ENCODE data around the gene CSMD2.

CSMD2 gene

DNA sequence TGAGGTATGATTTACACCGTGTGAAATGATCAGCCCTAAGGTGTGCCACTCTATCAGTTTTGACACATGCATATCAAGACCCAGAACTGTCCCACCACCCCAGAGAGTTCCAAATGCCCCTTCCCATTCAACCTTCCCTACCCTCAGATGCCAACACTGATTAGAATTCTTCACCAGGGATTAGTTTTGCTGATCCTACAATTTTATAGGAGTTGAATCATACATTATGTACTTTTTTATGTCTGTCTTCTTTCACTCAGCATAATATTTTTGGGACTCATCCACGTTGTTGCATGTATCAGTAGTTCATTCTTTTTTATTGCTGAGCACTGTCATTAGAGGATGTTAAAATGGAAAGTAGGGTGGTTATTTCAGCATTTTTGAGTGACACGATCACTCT is 514.3 kb downstream of the CSMD2 start:
- Mint-ChIP-seq H3K4me1 (no peaks in the 10 kb centered on the region), H3K27me3 (peaks cover 9% of the 10 kb centered on the region), H3K9me3 (peaks cover 2% of the 10 kb centered on the region), H3K36me3 (no peaks in the 10 kb centered on the region), H3K4me3 (no peak overlapping the region), H3K27ac (no peak overlapping the region)
- DNase-seq (ENCODE audit: low spot score in 2 of 2), result no peak
- ATAC-seq (ENCODE audit: low read depth), result no peak

- Mint-ChIP-seq H3K4me3 (no peak overlapping the region), H3K4me1 (no peaks in the 10 kb centered on the region), H3K27ac (no peak overlapping the region), H3K27me3 (peaks cover 11% of the 10 kb centered on the region), H3K36me3 (no peaks in the 10 kb centered on the region), H3K9me3 (peaks cover 2% of the 10 kb centered on the region)
- ATAC-seq (ENCODE audit: low read depth), result no peak
- DNase-seq (ENCODE audit: low spot score in 2 of 2), result no peak
These were observed 515.3 kb downstream of the CSMD2 start for GRCh38 chr1:33649759-33650158.

DNA sequence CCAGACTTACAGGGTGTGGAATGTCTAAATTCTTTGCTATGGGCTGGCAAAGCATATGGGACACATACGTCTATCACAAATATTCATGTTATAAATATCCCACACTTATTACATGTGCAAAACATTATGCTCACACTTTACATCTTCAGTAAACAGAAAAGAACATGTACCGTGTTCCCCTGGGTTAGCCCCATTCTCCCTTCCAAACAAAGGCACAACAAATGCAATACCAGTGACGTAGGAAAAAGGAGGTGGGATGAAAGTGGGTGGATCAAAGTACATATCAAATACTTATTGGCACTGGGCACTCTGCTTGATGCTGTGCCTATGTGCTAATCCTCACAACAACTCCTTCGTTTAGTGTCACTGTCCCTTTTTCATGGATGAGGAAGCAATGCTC is 521.8 kb downstream of the CSMD2 start:
- H3K4me3 Mint-ChIP-seq, result no peak overlapping the region
- ATAC-seq (ENCODE audit: low read depth) (no peak), DNase-seq (ENCODE audit: low spot score in 2 of 2) (no peak)
- H3K36me3 Mint-ChIP-seq, result no peaks in the 10 kb centered on the region
- no peak overlapping the region for H3K27ac Mint-ChIP-seq
- H3K4me1 Mint-ChIP-seq, result no peaks in the 10 kb centered on the region
- H3K27me3 Mint-ChIP-seq, result peaks cover 24% of the 10 kb centered on the region
- peaks cover 2% of the 10 kb centered on the region for H3K9me3 Mint-ChIP-seq

DNA sequence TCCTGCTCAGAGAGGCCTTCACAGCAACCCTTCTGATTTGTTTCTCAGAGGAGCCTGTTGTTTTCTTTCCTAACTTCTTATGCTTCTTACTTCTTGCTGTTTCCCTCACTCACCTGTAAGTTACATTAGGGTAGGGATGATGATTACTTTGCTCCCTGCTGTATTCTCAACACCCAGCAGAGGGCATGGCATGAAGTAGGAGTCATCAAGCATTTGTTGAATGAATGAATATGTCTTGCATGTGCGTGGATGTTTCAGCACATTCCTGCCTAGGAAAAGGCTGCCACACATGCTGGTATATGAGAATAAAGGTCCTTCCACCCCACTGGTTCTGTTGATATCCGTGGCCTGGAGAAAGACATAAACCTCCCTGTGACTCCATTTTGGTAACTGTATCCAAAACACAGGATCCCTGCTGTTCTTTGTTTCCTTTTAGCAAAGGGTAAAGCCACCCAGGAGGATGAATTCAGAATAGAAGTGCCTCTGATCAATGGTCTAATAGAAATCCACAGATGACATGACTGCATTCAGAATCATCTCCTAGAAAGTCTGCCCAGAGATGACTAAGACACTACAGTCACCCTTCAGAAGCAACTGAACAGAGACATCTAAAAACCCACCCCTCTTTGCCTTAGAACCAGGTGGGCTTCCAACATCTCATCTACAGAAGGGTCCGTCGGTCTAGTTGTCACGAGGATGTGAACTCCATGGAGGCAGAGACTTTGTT is 523.8 kb downstream of the CSMD2 start:
- no peak overlapping the region for H3K4me3 Mint-ChIP-seq

GRCh38 chr1:33640114-33640660 is 524.8 kb downstream of the CSMD2 start:
- H3K9me3 Mint-ChIP-seq, result no peaks in the 10 kb centered on the region
- H3K27me3 Mint-ChIP-seq, result peaks cover 18% of the 10 kb centered on the region
- no peaks in the 10 kb centered on the region for H3K4me1 Mint-ChIP-seq
- no peak overlapping the region for H3K27ac Mint-ChIP-seq
- H3K4me3 Mint-ChIP-seq, result no peak overlapping the region
- no peak for DNase-seq (ENCODE audit: low spot score in 2 of 2)
- no peak for ATAC-seq (ENCODE audit: low read depth)
- H3K36me3 Mint-ChIP-seq, result no peaks in the 10 kb centered on the region

More for the DNA sequence above, 523.8 kb downstream of the CSMD2 start:
- Mint-ChIP-seq H3K4me1 (no peaks in the 10 kb centered on the region), H3K27me3 (peaks cover 24% of the 10 kb centered on the region), H3K9me3 (no peaks in the 10 kb centered on the region), H3K27ac (no peak overlapping the region), H3K36me3 (no peaks in the 10 kb centered on the region)
- ATAC-seq (ENCODE audit: low read depth) (no peak), DNase-seq (ENCODE audit: low spot score in 2 of 2) (no peak)

GRCh38 chr1:33637846-33638440 is 527.1 kb downstream of the CSMD2 start:
- no peak overlapping the region for H3K4me3 Mint-ChIP-seq
- H3K27me3 Mint-ChIP-seq, result peaks cover 12% of the 10 kb centered on the region
- no peaks in the 10 kb centered on the region for H3K36me3 Mint-ChIP-seq
- no peaks in the 10 kb centered on the region for H3K4me1 Mint-ChIP-seq
- no peak overlapping the region for H3K27ac Mint-ChIP-seq
- ATAC-seq (ENCODE audit: low read depth) (no peak), DNase-seq (ENCODE audit: low spot score in 2 of 2) (no peak)
- no peaks in the 10 kb centered on the region for H3K9me3 Mint-ChIP-seq

- Mint-ChIP-seq H3K4me3 (no peak overlapping the region), H3K36me3 (no peaks in the 10 kb centered on the region), H3K27me3 (peaks cover 11% of the 10 kb centered on the region), H3K9me3 (no peaks in the 10 kb centered on the region), H3K27ac (no peak overlapping the region), H3K4me1 (no peaks in the 10 kb centered on the region)
- DNase-seq (ENCODE audit: low spot score in 2 of 2) (no peak), ATAC-seq (ENCODE audit: low read depth) (no peak)
These were observed 528.8 kb downstream of the CSMD2 start for GRCh38 chr1:33636209-33636608.

GRCh38 chr1:33635336-33636012 is 529.6 kb downstream of the CSMD2 start:
- Mint-ChIP-seq H3K27me3 (peaks cover 9% of the 10 kb centered on the region), H3K4me1 (no peaks in the 10 kb centered on the region)
- ATAC-seq (ENCODE audit: low read depth), result no peak

GRCh38 chr1:33634806-33635205 is 530.2 kb downstream of the CSMD2 start:
- peaks cover 11% of the 10 kb centered on the region for H3K27me3 Mint-ChIP-seq
- ATAC-seq (ENCODE audit: low read depth) (peak; percentile 22), DNase-seq (ENCODE audit: low spot score in 2 of 2) (no peak)
- H3K9me3 Mint-ChIP-seq, result no peaks in the 10 kb centered on the region
- no peaks in the 10 kb centered on the region for H3K4me1 Mint-ChIP-seq
- H3K36me3 Mint-ChIP-seq, result no peaks in the 10 kb centered on the region
- no peak overlapping the region for H3K27ac Mint-ChIP-seq
- H3K4me3 Mint-ChIP-seq, result no peak overlapping the region

More at GRCh38 chr1:33635336-33636012, 529.6 kb downstream of the CSMD2 start:
- Mint-ChIP-seq H3K4me3 (no peak overlapping the region), H3K36me3 (no peaks in the 10 kb centered on the region), H3K9me3 (no peaks in the 10 kb centered on the region), H3K27ac (no peak overlapping the region)
- no peak for DNase-seq (ENCODE audit: low spot score in 2 of 2)

- H3K9me3 Mint-ChIP-seq, result no peaks in the 10 kb centered on the region
- H3K4me3 Mint-ChIP-seq, result no peak overlapping the region
- peaks cover 12% of the 10 kb centered on the region for H3K27me3 Mint-ChIP-seq
- no peak overlapping the region for H3K27ac Mint-ChIP-seq
- H3K4me1 Mint-ChIP-seq, result no peaks in the 10 kb centered on the region
- ATAC-seq (ENCODE audit: low read depth) (no peak), DNase-seq (ENCODE audit: low spot score in 2 of 2) (no peak)
- H3K36me3 Mint-ChIP-seq, result no peaks in the 10 kb centered on the region
These were observed 530.9 kb downstream of the CSMD2 start for GRCh38 chr1:33634143-33634542.

GRCh38 chr1:33633019-33633801 is 531.8 kb downstream of the CSMD2 start:
- Mint-ChIP-seq H3K4me3 (no peak overlapping the region), H3K36me3 (no peaks in the 10 kb centered on the region), H3K27ac (no peak overlapping the region), H3K4me1 (no peaks in the 10 kb centered on the region), H3K27me3 (peaks cover 10% of the 10 kb centered on the region), H3K9me3 (no peaks in the 10 kb centered on the region)
- peak; percentile 79 for ATAC-seq (ENCODE audit: low read depth)
- DNase-seq (ENCODE audit: low spot score in 2 of 2), result peak; percentile 52 to 71

DNA sequence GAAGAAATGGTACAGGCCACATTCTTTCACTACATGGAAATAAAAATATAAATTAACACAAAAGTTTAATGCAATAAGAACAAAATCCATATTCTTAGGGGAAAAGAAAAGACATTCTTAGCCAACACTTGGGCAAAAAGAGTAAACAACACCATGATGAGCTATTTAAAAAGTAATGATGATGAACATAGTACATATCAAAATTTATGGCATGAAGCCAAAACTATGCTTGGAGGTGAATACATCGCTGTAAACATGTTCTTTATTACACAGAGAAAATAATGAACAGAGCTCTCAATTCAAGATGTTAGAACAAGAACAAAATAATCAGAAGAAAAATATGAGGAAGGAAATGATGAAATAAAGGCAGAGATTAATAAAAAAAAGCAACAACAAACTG is 534.3 kb downstream of the CSMD2 start:
- no peak for DNase-seq (ENCODE audit: low spot score in 2 of 2)
- H3K4me1 Mint-ChIP-seq, result no peaks in the 10 kb centered on the region
- no peaks in the 10 kb centered on the region for H3K36me3 Mint-ChIP-seq
- peaks cover 21% of the 10 kb centered on the region for H3K27me3 Mint-ChIP-seq
- no peak overlapping the region for H3K27ac Mint-ChIP-seq
- no peak for ATAC-seq (ENCODE audit: low read depth)
- H3K9me3 Mint-ChIP-seq, result no peaks in the 10 kb centered on the region
- no peak overlapping the region for H3K4me3 Mint-ChIP-seq

GRCh38 chr1:33626801-33627200 is 538.2 kb downstream of the CSMD2 start:
- no peaks in the 10 kb centered on the region for H3K9me3 Mint-ChIP-seq
- no peaks in the 10 kb centered on the region for H3K36me3 Mint-ChIP-seq
- H3K27ac Mint-ChIP-seq, result no peak overlapping the region
- DNase-seq (ENCODE audit: low spot score in 2 of 2) (no peak), ATAC-seq (ENCODE audit: low read depth) (no peak)
- H3K27me3 Mint-ChIP-seq, result peaks cover 24% of the 10 kb centered on the region
- no peaks in the 10 kb centered on the region for H3K4me1 Mint-ChIP-seq
- no peak overlapping the region for H3K4me3 Mint-ChIP-seq

All from memory B cell (primary cell).